Calu3 (cell line): Measurements from ENCODE around the gene HSD17B8. TPM values are rescaled to one million over a fixed set of nuclear protein-coding genes. Genes with fewer than 3 reads are reported as not detected.

ENCODE experiments used
- BruUV-seq: library from RNA; stranded (reverse); fragments of 400-500 nt; replicated peaks from 2 replicates; lab custom pipeline; 2021; lab: Mats Ljungman, UMichigan
- CTCF ChIA-PET: fragments of 300-600 bp; sonication (Branson Sonifier 250); formaldehyde crosslinking; loops from one replicate; lab custom pipeline; 2022; ENCODE audit warnings: antibody characterized with exemption; lab: Charles Lee
- DNase-seq: peaks from one replicate; pipeline ENCODE4 v3.0.0; 2022
- H3K27ac Mint-ChIP-seq: one replicate; pipeline ENCODE4 v1.8.0; 2022; ENCODE audit warnings: mixed read lengths; ENCODE audit not compliant: unreplicated experiment
- H3K27me3 Mint-ChIP-seq: one replicate; pipeline ENCODE4 v1.8.0; 2022; ENCODE audit warnings: mixed read lengths; ENCODE audit not compliant: unreplicated experiment
- H3K36me3 Mint-ChIP-seq: one replicate; pipeline ENCODE4 v1.8.0; 2022; ENCODE audit warnings: mild to moderate bottlenecking, moderate library complexity, mixed read lengths; ENCODE audit not compliant: insufficient read depth, unreplicated experiment
- H3K4me1 Mint-ChIP-seq: one replicate; pipeline ENCODE4 v1.8.0; 2022; ENCODE audit warnings: mild to moderate bottlenecking, low read depth, mixed read lengths; ENCODE audit not compliant: unreplicated experiment
- H3K4me3 Mint-ChIP-seq: one replicate; pipeline ENCODE4 v1.8.0; 2022; ENCODE audit warnings: mild to moderate bottlenecking, low read depth, moderate library complexity, mixed read lengths; ENCODE audit not compliant: unreplicated experiment
- H3K9me3 Mint-ChIP-seq: one replicate; pipeline ENCODE4 v1.8.0; 2022; ENCODE audit warnings: low read depth, mixed read lengths; ENCODE audit not compliant: unreplicated experiment
- CTCF ChIP-seq: fragments of 200-600 bp; IDR thresholded peaks from one replicate; pipeline ENCODE4 v1.8.0; 2022; ENCODE audit warnings: antibody characterized with exemption; ENCODE audit not compliant: unreplicated experiment
- intact Hi-C: fragments of 100-400 bp; cut with micrococcal nuclease; formaldehyde crosslinking; loops from one replicate; pipeline ENCODE4 v1.10.0; 2022; ENCODE audit not compliant: unreplicated experiment
- total RNA-seq: library from RNA; stranded (reverse); gene quantifications from 2 replicates; pipeline ENCODE4 v1.2.3, GENCODE V29; 2022

HSD17B8 gene
- total RNA-seq, 1 experiment from 2014 or later: 41.7 TPM

GRCh38 chr6:33187809-33188208 is 16.6 kb upstream of the HSD17B8 start:
- peaks cover 7% of the 10 kb centered on the region for H3K9me3 Mint-ChIP-seq
- peaks cover 4% of the 10 kb centered on the region for H3K36me3 Mint-ChIP-seq
- H3K4me1 Mint-ChIP-seq: peaks cover 12% of the 10 kb centered on the region
- no peak overlapping the region for H3K27ac Mint-ChIP-seq
- intact Hi-C loops: no loop called here
- no peak for TF ChIP-seq CTCF
- no TSS peak for BruUV-seq
- H3K27me3 Mint-ChIP-seq: peaks cover 90% of the 10 kb centered on the region
- no peak overlapping the region for H3K4me3 Mint-ChIP-seq
- CTCF ChIA-PET: no interaction called here
- no peak for DNase-seq

DNA sequence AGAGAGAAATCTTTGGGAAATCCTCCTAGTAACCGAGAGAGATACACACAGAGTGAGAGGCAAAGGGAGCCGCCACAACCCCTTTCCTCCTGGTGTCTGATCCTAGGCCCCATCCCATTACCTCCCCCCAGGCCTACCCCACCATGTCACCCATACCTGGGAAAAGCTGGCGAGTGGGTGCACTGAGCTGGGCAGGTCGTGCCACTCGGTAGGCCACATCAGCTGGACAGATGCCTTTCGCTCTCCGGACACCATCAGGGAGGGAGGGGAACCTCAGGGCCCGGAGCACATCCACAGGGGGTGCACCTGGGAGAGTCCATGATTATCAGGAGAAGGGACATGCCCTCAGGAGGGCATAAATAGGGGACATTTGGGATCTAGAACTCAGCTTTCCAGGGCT is 15.3 kb upstream of the HSD17B8 start:
- H3K9me3 Mint-ChIP-seq: peaks cover 2% of the 10 kb centered on the region
- H3K4me1 Mint-ChIP-seq: peaks cover 12% of the 10 kb centered on the region
- intact Hi-C loops: no loop called here
- CTCF ChIA-PET: interaction anchor here (0.6 kb wide), 1 partner anchor 11 kb away, joined by 4 read pairs; no protein-coding TSS in a partner anchor
- BruUV-seq: no TSS peak
- DNase-seq: no peak
- no peak overlapping the region for H3K27ac Mint-ChIP-seq
- TF ChIP-seq CTCF: no peak
- peaks cover 13% of the 10 kb centered on the region for H3K36me3 Mint-ChIP-seq
- no peak overlapping the region for H3K4me3 Mint-ChIP-seq
- peaks cover 93% of the 10 kb centered on the region for H3K27me3 Mint-ChIP-seq

DNA sequence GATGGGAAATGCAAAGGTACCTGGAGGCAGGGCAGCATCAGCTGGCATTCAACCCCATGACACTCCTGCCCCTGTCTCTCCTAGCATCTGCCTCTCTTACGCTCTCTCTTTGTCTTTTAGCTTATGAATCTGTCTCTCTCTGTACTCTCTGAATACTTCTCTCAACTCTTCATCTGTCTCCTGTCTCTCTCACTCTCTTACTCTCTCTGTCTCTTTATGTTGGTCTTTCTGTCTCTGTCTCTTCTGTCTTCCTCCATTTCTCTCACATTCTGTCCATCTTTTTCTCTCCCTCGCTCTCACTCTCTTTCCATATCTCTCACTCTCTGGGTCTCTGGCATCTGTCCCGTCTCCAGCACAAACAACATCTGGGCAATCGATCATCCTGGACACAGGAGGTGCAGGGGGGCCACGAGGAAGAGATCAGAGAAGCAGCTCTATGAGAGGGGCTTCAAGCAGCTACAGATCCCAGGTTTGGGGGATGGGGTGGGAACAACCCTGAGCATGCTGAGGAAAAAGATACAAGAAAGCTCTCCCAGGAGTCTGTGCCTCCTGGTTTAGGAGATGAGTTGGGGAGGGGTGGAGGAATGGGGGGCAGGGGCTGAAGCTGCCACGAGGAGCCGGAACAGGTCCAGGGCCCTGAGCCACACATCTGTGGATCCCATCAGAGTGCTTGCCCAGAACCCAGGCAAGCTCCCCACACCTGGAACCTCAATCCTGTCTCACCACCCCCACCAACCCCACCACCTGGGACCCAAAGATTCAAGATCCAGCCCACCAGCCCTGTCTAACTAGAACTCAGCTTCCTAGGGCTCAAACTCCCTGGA is 14.6 kb upstream of the HSD17B8 start:
- Mint-ChIP-seq H3K9me3 (no peaks in the 10 kb centered on the region), H3K4me1 (peaks cover 12% of the 10 kb centered on the region), H3K27me3 (peaks cover 86% of the 10 kb centered on the region), H3K27ac (no peak overlapping the region), H3K4me3 (no peak overlapping the region), H3K36me3 (peaks cover 16% of the 10 kb centered on the region)
- DNase-seq: no peak
- no peak for TF ChIP-seq CTCF
- intact Hi-C loops: no loop called here
- CTCF ChIA-PET: interaction anchor here (0.6 kb wide), 2 partner anchors 10 to 476 kb away, joined by 4 read pairs; no protein-coding TSS in a partner anchor
- BruUV-seq: no TSS peak

GRCh38 chr6:33190504-33191107 is 13.8 kb upstream of the HSD17B8 start:
- CTCF ChIA-PET: interaction anchor here (0.6 kb wide), 1 partner anchor 475 kb away, joined by 4 read pairs; no protein-coding TSS in a partner anchor

More at GRCh38 chr6:33190504-33191107, 13.8 kb upstream of the HSD17B8 start:
- no peak for TF ChIP-seq CTCF
- Mint-ChIP-seq H3K27ac (no peak overlapping the region), H3K9me3 (no peaks in the 10 kb centered on the region), H3K4me1 (peaks cover 12% of the 10 kb centered on the region), H3K4me3 (no peak overlapping the region), H3K36me3 (peaks cover 24% of the 10 kb centered on the region), H3K27me3 (peaks cover 78% of the 10 kb centered on the region)
- intact Hi-C loops: no loop called here
- DNase-seq: no peak
- no TSS peak for BruUV-seq
